Jurkat, Clone E6-1 (cell line): ENCODE measurements around the gene GBP4.

Source experiments
- DNase-seq: peaks from one replicate; pipeline ENCODE4 v3.0.0-alpha.2; 2011; ENCODE audit warnings: low read depth, low spot score
- H3K4me3 ChIP-seq: 2 replicates; pipeline ENCODE4 v1.5.1; 2011; ENCODE audit warnings: mild to moderate bottlenecking, low read length, control low read depth, moderate library complexity

GBP4 gene

DNA sequence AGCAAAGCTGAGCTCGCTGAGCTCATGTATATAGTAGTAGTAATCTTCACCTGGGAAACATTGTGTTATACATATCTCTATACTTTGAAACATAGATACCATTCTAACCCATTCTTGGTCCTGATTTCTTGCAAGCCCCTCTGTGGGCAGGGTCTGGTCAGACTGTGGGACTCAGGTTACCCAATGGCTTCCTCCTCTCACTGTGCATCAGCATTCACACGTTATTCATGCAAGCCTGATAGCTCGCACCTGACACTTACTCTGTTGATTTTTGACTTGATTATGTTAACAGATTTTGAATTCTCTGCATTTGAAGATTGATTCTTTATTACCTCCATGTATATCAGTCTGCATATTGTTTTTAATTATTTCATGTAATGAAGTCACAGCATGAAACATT, 24.3 kb downstream of the GBP4 start:
- no peak overlapping the region for H3K4me3 ChIP-seq
- no peak for DNase-seq

GRCh38 chr1:89172468-89173143, 26.1 kb downstream of the GBP4 start:
- DNase-seq, result no peak
- H3K4me3 ChIP-seq, result no peak overlapping the region

DNA sequence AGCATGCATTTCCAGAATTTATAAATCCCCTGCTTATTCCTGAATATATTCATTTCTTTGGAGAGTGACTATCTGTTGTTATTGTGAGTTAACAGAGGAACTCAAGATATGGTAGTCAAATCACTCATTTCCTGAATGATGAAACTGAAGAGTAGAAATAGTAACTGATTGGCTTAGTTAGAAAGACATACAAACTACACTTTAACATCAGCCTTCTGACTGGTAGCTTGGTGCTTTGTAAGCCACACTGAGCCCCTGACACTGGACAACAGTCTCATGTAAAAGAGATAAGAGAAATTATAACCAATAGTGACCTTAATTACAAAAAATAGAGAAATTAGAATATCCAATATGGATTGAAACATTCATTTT, 27.7 kb downstream of the GBP4 start:
- H3K4me3 ChIP-seq, result no peak overlapping the region
- no peak for DNase-seq

- no peak overlapping the region for H3K4me3 ChIP-seq
- no peak for DNase-seq
Observed at GRCh38 chr1:89170170-89171066, 28.3 kb downstream of the GBP4 start.

DNA sequence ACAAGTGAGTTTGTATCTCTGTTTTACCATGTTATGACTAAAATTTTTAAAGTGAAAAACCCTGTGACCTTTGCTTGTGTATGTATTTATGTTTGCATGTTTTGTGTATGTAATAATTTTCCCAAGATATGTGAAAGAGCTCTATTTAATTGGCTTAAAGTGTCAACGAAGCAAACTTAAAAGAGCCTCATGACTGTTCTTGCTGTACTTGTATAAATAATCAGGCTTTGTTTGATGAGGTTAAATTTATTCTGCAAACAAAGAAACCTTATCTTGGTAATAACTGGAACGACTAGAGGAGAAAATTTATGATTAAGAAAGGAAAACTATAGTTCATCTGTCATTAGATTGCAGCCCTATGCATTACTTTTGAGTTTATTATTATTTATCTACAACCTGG, 29.6 kb downstream of the GBP4 start:
- H3K4me3 ChIP-seq, result no peak overlapping the region
- DNase-seq, result no peak

DNA sequence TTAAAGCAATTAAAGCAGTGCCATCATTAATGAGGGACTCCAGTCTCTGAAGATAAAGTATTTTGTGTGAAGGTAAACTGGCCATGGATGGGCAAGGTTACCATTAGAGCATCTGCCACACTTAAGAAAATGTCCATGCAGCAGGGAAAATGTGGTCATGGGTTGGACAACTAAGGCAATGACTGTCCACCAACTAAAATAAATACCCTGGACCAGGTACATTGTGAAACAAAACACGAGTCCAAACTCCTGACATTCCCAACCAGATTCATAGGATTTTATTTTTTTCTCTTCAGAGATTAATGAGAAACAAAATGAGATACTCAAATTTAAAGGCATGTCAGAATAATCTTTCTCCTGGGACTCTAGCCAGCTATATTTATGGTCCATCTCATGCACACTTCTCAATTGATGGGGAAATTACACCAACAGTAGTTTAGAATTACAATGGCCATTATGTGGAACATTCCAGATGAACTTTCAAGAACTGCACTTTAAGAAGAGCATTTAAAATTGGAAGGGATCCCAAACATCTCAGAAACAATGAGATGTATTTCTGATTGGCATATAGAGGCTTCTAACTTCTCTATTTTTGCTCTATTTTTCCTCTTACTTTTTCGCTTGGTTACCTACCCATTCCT, 31.0 kb downstream of the GBP4 start:
- H3K4me3 ChIP-seq, result no peak overlapping the region
- no peak for DNase-seq

DNA sequence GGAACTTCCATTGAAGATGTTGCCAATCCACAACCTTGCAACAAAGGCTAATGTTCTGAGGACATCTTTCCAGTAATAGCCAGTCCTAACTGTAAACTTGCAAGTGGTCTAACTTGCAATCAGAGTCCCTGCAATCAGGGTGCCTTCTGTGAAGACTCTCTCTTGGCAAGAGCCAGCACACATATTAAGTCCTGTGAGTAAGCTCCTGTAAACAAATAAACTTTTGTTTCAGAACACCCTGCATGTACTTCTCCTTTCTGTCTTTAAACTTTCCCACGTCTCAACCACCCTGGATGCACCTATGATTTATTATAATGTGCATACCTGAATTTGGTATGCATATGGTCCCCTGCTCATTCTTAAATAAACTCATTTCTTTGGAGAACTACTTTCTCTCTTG, 32.0 kb downstream of the GBP4 start:
- no peak for DNase-seq
- no peak overlapping the region for H3K4me3 ChIP-seq

- DNase-seq, result no peak
- no peak overlapping the region for H3K4me3 ChIP-seq
Observed at GRCh38 chr1:89165811-89166210, 32.9 kb downstream of the GBP4 start.

DNA sequence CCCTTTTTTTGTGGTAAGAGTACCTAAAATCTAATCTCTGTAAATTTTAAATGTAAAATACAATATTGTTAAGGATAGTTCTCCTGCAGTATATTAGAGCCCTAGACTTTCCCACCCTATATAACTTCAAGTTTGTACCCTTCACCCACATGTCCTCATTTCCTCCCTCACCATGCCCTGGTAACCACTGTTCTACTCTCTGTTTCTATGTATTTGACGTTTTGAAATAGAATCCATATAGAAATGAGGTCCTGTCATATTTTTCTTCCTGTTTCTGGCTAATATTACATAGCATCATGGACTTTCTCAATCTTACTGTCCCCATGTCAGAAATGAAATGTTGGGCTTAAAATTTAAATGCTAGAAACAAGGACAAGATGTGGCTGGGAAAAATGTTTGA, 47.7 kb downstream of the GBP4 start:
- no peak for DNase-seq
- H3K4me3 ChIP-seq, result no peak overlapping the region

DNA sequence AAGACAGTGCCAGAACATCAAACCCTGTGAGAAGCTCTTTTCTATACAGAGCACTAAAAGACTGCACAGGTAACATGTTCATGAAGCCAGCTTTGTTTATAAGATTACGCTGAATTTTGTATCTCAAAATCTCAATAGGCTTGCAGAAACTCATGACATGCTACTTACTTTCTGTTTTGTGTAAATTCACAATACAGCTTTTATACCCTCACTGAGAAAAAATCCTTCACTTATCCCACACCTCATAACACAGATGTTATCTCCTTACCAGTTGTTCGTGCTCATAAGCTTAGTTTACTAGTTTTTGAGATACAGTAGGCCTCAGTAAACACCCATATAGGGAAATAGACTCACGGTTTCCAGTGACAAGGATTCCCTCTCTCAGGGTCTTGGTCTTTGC, 48.8 kb downstream of the GBP4 start:
- no peak for DNase-seq
- H3K4me3 ChIP-seq, result no peak overlapping the region

- DNase-seq, result no peak
- no peak overlapping the region for H3K4me3 ChIP-seq
Observed at GRCh38 chr1:89149229-89149628, 49.5 kb downstream of the GBP4 start.

- DNase-seq, result no peak
- H3K4me3 ChIP-seq, result no peak overlapping the region
Observed at GRCh38 chr1:89147678-89148658, 50.8 kb downstream of the GBP4 start.

DNA sequence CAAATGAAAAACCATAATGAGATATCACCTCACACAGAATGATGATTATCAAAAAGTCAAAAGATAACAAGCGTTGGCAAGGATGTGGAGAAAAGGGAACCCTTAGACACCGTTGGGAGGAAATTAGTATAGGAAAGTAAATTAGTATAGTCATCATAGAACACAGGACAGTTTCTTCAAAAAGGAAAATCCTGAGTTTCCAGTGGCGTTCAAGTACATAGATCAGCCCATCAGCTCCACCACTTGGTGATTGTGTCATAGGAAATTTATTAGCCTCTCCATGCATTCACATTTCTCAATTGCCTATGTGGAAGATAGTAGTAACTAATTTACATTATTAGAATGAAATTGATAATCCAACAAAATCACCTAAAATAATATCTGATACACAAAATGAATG, 52.0 kb downstream of the GBP4 start:
- H3K4me3 ChIP-seq, result no peak overlapping the region
- DNase-seq, result no peak

DNA sequence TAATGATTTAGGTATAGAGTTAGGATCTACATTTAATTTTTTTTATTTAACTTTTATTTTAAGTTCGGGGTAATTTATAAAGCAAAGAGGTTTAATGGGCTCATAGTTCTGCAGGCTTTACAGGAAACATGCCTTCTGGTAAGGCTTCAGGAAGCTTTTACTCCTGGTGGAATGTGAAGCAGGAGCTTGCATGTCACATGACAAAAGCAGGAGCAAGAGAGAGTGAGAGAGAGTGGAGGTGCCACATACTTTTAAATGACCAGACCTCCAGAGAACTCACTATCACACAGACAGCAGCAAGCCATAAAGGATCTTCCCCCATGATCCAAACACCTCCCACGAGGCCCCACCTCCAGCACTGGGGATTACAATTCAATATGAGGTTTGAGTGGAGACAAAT, 55.3 kb downstream of the GBP4 start:
- no peak for DNase-seq
- H3K4me3 ChIP-seq, result no peak overlapping the region

- H3K4me3 ChIP-seq, result no peak overlapping the region
- DNase-seq, result no peak
Observed at GRCh38 chr1:89142160-89142559, 56.6 kb downstream of the GBP4 start.

DNA sequence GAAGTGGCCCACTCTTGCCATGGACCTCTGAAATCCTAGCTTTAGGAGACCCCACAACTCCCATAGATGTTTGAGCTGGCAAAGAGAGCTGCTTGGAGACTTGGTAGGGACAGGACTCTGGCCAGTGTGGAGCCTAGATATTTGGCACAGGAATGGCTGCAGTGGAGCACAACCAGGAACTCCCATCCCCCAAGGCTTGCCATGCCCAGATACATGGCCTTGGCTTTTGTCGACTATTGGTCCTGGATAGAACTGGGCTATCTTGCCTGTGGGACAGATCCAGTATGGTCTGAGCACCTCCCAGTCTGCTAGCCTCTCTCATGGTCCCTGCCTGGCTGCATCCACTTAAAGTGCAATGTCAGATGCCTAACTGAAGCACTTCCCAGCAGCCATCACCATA, 65.0 kb downstream of the GBP4 start:
- DNase-seq, result no peak
- no peak overlapping the region for H3K4me3 ChIP-seq
